ENCODE measurements around the gene KIT.

DNA sequence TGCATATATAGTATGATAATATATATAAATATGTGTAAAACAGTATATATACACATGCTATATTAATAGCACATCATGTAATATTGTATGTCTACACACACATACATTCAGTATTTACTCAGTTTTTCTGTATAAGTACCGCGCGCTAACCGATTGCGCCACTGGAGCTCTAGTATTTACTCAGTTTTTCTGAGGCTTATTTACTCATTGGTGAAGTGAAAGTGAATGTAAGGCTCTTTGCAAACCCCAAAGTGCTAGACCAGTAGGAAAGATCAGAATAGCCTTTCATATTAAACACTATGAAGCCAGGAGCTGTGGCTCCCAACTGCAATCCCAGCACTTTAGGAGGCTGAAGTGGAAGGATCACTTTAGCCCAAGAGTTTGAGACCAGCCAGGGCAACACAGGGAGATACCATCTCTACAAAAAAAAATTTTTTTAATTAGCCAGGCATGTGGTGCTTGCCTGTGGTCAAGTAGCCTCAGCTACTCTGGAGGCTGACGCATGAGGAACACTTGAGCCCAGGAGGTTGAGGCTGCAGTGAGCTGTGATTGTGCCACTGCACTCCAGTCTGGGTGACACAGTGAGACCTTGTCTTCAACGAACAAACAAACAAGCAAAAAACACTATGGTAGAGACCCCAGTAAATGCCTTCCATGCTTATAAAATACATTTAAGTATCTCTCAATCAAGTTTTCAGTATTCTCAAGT is 125.8 kb downstream of the KIT start:
- TF ChIP-seq CTCF (IDR thresholded peaks at IDR 0.05) (no peak), POLR2AphosphoS5 (IDR thresholded peaks at IDR 0.05) (no peak), EP300 (IDR thresholded peaks at IDR 0.05) (no peak)
